ENCODE data around the gene HOXA5. TPM values are rescaled to one million over a fixed set of nuclear protein-coding genes. Genes with fewer than 3 reads are reported as not detected.

The HOXA5 gene
- total and polyA plus RNA-seq, 8 donors, result 2.9 to 53.1 (median 10.7) TPM

DNA sequence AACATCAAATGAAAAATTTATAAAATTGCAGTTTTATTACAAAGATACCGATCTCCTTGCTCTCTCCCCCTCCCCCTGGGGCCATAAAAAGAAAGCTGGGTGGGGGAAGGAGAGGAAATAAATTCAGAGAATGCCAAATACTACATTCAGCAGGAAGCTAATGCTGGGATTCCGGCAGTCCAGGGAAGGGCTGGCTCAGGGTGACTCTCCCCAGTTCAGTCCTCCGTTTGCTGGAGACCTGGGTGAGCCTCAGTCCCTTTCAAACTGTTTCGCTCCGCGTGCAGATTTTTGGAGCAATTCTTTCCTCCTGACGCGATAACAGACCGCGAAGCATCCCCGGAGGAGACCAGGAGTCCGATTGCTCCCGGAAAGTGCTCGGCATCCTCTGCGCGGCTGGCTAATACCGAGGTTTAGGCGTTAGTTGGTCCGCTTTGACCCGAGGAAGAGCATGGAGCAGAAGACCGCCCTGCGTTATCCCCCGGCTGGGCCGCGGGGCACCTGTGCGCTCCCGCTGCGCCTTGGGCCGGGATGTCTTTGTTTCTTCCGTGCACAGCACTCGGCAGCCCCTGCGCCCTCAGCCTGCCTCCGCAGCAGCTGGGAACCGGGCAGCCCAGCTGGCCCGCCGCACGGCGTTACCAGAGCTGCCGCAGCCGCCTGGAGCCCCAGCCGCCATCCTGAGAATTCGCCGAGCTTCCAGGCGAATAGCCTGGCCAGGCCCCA is 37.1 kb downstream of the HOXA5 start:
- TF ChIP-seq POLR2A (IDR thresholded peaks at IDR 0.05) (no peak), EP300 (IDR thresholded peaks at IDR 0.05) (no peak), POLR2AphosphoS5 (IDR thresholded peaks at IDR 0.05) (no peak)
- TF ChIP-seq, protein P1, sequence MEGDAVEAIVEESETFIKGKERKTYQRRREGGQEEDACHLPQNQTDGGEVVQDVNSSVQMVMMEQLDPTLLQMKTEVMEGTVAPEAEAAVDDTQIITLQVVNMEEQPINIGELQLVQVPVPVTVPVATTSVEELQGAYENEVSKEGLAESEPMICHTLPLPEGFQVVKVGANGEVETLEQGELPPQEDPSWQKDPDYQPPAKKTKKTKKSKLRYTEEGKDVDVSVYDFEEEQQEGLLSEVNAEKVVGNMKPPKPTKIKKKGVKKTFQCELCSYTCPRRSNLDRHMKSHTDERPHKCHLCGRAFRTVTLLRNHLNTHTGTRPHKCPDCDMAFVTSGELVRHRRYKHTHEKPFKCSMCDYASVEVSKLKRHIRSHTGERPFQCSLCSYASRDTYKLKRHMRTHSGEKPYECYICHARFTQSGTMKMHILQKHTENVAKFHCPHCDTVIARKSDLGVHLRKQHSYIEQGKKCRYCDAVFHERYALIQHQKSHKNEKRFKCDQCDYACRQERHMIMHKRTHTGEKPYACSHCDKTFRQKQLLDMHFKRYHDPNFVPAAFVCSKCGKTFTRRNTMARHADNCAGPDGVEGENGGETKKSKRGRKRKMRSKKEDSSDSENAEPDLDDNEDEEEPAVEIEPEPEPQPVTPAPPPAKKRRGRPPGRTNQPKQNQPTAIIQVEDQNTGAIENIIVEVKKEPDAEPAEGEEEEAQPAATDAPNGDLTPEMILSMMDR (IDR thresholded peaks at IDR 0.05), result no peak
- Histone ChIP-seq H3K4me3 (peak overlapping the region; percentile 39 to 46 (median 40)), H3K9me3 (peaks cover 0 to 4% (median 0%) of the 10 kb centered on the region in 4 donors), H3K27me3 (peaks cover 6 to 98% (median 56%) of the 10 kb centered on the region in 3 donors), H3K4me1 (peaks cover 10 to 59% (median 26%) of the 10 kb centered on the region in 4 donors), H3K36me3 (no peaks in the 10 kb centered on the region), H3K27ac (peak overlapping the region; percentile 61 to 99 (median 94))
- peak in 1 of 2 donors; percentile 69 for DNase-seq
- intact Hi-C loops (cut with DNase I; ENCODE audit: low total_unique reads), result no loop called here
- WGBS, 5 donors, result 32 to 43% (median 39%) methylated on average over 16 to 44 of the region's 44 CpGs

GRCh38 chr7:27105301-27106031 is 38.0 kb downstream of the HOXA5 start:
- intact Hi-C loops (cut with DNase I; ENCODE audit: low total_unique reads), result no loop called here
- Histone ChIP-seq H3K4me1 (peaks cover 6 to 50% (median 19%) of the 10 kb centered on the region in 4 donors), H3K36me3 (no peaks in the 10 kb centered on the region), H3K27me3 (peaks cover 6 to 98% (median 60%) of the 10 kb centered on the region in 3 donors), H3K9me3 (peaks cover 0 to 4% (median 0%) of the 10 kb centered on the region in 4 donors), H3K27ac (peak overlapping the region; percentile 42 to 99 (median 94)), H3K4me3 (peak overlapping the region in 3 of 4 donors; percentile 39 to 46 (median 42))
- peak in 1 of 2 donors; percentile 29 for DNase-seq
- 55 to 78% (median 74%) methylated on average over 13 of the region's 13 CpGs for WGBS, 5 donors
- TF ChIP-seq, protein P1 (IDR thresholded peaks at IDR 0.05), result no peak
- TF ChIP-seq EP300 (IDR thresholded peaks at IDR 0.05), result no peak

DNA sequence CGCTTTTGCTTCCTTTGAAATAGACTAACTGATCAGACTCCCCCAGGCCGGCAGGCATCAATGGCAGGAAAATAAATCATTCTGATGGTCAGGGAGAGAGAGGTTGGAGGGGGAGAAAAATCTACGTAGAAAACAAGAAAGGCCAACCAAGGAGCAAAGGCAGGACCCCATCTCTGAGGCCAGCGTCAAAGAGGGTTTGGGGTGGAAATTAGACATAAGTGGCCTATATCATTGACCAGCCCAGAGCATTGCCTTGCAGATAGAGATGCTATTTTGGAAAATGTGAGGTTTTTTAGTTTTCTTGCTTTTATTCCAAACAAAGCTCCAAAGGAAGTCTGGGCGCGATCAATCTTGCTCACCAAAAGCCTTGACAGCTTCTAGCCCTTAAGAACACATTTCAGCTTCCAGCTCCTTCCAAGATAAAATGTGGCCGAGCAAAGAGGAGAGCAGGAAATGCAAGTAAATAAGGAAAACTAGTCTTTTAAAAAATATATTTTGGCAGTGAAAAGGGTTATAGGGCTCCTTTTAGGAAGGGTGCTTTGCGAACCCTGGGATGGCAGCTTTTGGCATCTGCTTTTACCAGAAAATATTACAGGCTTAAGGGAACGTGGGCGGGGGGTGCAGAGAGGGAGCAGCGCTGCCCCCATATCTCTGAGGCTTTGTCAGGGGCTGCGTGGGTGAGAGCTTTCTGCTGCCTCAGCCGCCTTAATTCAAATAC is 39.0 kb downstream of the HOXA5 start:
- peak in 1 of 2 donors; percentile 88 for DNase-seq
- Histone ChIP-seq H3K27me3 (peaks cover 6 to 98% (median 63%) of the 10 kb centered on the region in 3 donors), H3K4me1 (peaks cover 0 to 51% (median 14%) of the 10 kb centered on the region in 4 donors), H3K36me3 (no peaks in the 10 kb centered on the region), H3K27ac (peak overlapping the region; percentile 37 to 99 (median 94)), H3K4me3 (peak overlapping the region in 3 of 4 donors; percentile 5 to 54 (median 50)), H3K9me3 (peaks cover 0 to 4% (median 0%) of the 10 kb centered on the region in 4 donors)
- TF ChIP-seq EP300 (IDR thresholded peaks at IDR 0.05), result no peak
- TF ChIP-seq, protein P1 (IDR thresholded peaks at IDR 0.05), result no peak
- no peak for TF ChIP-seq POLR2A (IDR thresholded peaks at IDR 0.05)
- TF ChIP-seq POLR2AphosphoS5 (IDR thresholded peaks at IDR 0.05), result no peak
- WGBS, 5 donors, result 49 to 71% (median 56%) methylated on average over 13 of the region's 13 CpGs
- intact Hi-C loops (cut with DNase I; ENCODE audit: low total_unique reads), result no loop called here
